SK-N-SH (cell line): Measurements from ENCODE around the gene LGI1. TPM values are rescaled to one million over a fixed set of nuclear protein-coding genes. Genes with fewer than 3 reads are reported as not detected.

Experiments
- CTCF ChIA-PET: fragments of 300-600, 350-600 bp; formaldehyde crosslinking; extraction: SDS; loops from one replicate; lab custom pipeline; 2021; lab: Yijun Ruan, JAX
- POLR2A ChIA-PET: fragments of 350-600 bp; sonication (Branson Sonifier 250); formaldehyde crosslinking; extraction: SDS; loops from one replicate; lab custom pipeline; 2020; ENCODE audit warnings: antibody characterized with exemption, inconsistent platforms; lab: Yijun Ruan, JAX
- DNase-seq: peaks from one replicate; pipeline ENCODE4 v3.0.0; 2012
- H2AFZ ChIP-seq: fragments of 200-600 bp; sonication (generic); 2 replicates; pipeline ENCODE4 v1.8.1; 2016; ENCODE audit warnings: antibody characterized with exemption, mild to moderate bottlenecking, low read depth
- H3F3A ChIP-seq: fragments of 200-600 bp; sonication (generic); replicated peaks from 2 replicates; pipeline ENCODE3; 2016; ENCODE audit warnings: antibody characterized with exemption, mild to moderate bottlenecking; ENCODE audit not compliant: insufficient read depth
- H3K27ac ChIP-seq, 2 experiments: fragments of 200-500 bp in 1 of 2; fragments of 200-600 bp in 1 of 2; sonication (Bioruptor generic) in 1 of 2; sonication (generic), shearing (Covaris generic) in 1 of 2; 2 replicates each; pipeline versions ENCODE4 v1.5.1 to v1.6.1; 2014 to 2016; ENCODE audit warnings: low read depth in 2 of 2, inconsistent platforms in 1 of 2, low read length in 1 of 2, mild to moderate bottlenecking in 1 of 2, mixed read lengths in 1 of 2
- H3K27me3 ChIP-seq: fragments of 200-600 bp; sonication (generic), shearing (Covaris generic); 2 replicates; pipeline ENCODE4 v1.6.1; 2016; ENCODE audit warnings: mixed run types; ENCODE audit not compliant: insufficient read depth
- H3K36me3 ChIP-seq, 2 experiments: fragments of 200-500 bp in 1 of 2; fragments of 200-600 bp in 1 of 2; sonication (Bioruptor generic) in 1 of 2; sonication (generic) in 1 of 2; replicated peaks in 1 of 2; 2 replicates each; pipeline versions ENCODE3 to v1.5.1; 2014 to 2016; ENCODE audit warnings: low read length in 1 of 2, mild to moderate bottlenecking in 1 of 2; ENCODE audit not compliant: insufficient read depth in 2 of 2, control insufficient read depth in 1 of 2
- H3K4me1 ChIP-seq, 2 experiments: fragments of 200-500 bp in 1 of 2; fragments of 200-600 bp in 1 of 2; sonication (Bioruptor generic) in 1 of 2; sonication (generic), shearing (Covaris generic) in 1 of 2; 2 replicates each; pipeline versions ENCODE4 v1.5.1 to v1.6.1; 2014 to 2016; ENCODE audit warnings: low read depth in 1 of 2, low read length in 1 of 2, mixed run types in 1 of 2; ENCODE audit not compliant: insufficient read depth in 2 of 2, control insufficient read depth in 1 of 2
- H3K4me2 ChIP-seq: fragments of 200-600 bp; sonication (generic), shearing (Covaris generic); 2 replicates; pipeline ENCODE4 v1.6.1; 2017; ENCODE audit warnings: mixed run types
- H3K4me3 ChIP-seq, 2 experiments: fragments of 200-500 bp in 1 of 2; fragments of 200-600 bp in 1 of 2; sonication (Bioruptor generic) in 1 of 2; sonication (generic), shearing (Covaris generic) in 1 of 2; 2 replicates each; pipeline versions ENCODE4 v1.5.1 to v1.8.1; 2014 to 2016; ENCODE audit warnings: low read depth in 2 of 2, inconsistent platforms in 1 of 2, low read length in 1 of 2, mild to moderate bottlenecking in 1 of 2, mixed read lengths in 1 of 2, moderate library complexity in 1 of 2
- H3K79me2 ChIP-seq: fragments of 200-600 bp; sonication (generic); 2 replicates; pipeline ENCODE4 v1.8.1; 2017; ENCODE audit warnings: mild to moderate bottlenecking; ENCODE audit not compliant: insufficient read depth
- H3K9ac ChIP-seq: fragments of 200-600 bp; sonication (generic); 2 replicates; pipeline ENCODE4 v1.6.1; 2017; ENCODE audit warnings: mixed run types
- H3K9me2 ChIP-seq: fragments of 200-600 bp; sonication (generic); 2 replicates; pipeline ENCODE4 v1.6.1; 2017; ENCODE audit warnings: mixed run types
- H3K9me3 ChIP-seq: fragments of 200-600 bp; sonication (generic); 2 replicates; pipeline ENCODE4 v1.6.1; 2017; ENCODE audit warnings: mixed run types, mild to moderate bottlenecking, moderate library complexity
- H4K20me1 ChIP-seq: fragments of 200-600 bp; sonication (generic); 2 replicates; pipeline ENCODE4 v1.6.1; 2017; ENCODE audit warnings: mild to moderate bottlenecking, mixed run types; ENCODE audit not compliant: insufficient read depth
- CHD2 ChIP-seq: fragments of 150-350 bp; IDR thresholded peaks from 2 replicates; pipeline ENCODE4 v1.6.1; 2018; ENCODE audit warnings: low read length; ENCODE audit not compliant: partially characterized antibody
- EP300 ChIP-seq, 2 experiments: IDR thresholded peaks; 2 replicates each; pipeline versions ENCODE4 v1.4.0 to v1.6.1; 2012; ENCODE audit warnings: borderline replicate concordance in 1 of 2, low read depth in 1 of 2, low read length in 1 of 2
- FOSL2 ChIP-seq: IDR thresholded peaks from 2 replicates; pipeline ENCODE4 v1.4.0; 2012; ENCODE audit warnings: low read depth, mild to moderate bottlenecking, moderate library complexity, borderline replicate concordance
- FOXJ3 ChIP-seq: sonication (generic); formaldehyde crosslinking; IDR thresholded peaks from 2 replicates; pipeline ENCODE4 v1.5.1; 2020; ENCODE audit warnings: mild to moderate bottlenecking, missing genetic modification reagents
- FOXM1 ChIP-seq: IDR thresholded peaks from 2 replicates; pipeline ENCODE4 v1.4.0; 2012; ENCODE audit warnings: low read depth, mild to moderate bottlenecking
- IRF3 ChIP-seq: fragments of 150-350 bp; IDR thresholded peaks from 2 replicates; pipeline ENCODE4 v1.6.1; 2016; ENCODE audit warnings: mild to moderate bottlenecking, low read depth, low read length
- NRF1 ChIP-seq: IDR thresholded peaks from 2 replicates; pipeline ENCODE4 v1.6.1; 2012; ENCODE audit warnings: low read depth, mild to moderate bottlenecking, low read length
- RAD21 ChIP-seq: IDR thresholded peaks from 2 replicates; pipeline ENCODE4 v1.6.1; 2012; ENCODE audit warnings: mild to moderate bottlenecking, low read length
- REST ChIP-seq: IDR thresholded peaks from 2 replicates; pipeline ENCODE4 v1.6.1; 2012; ENCODE audit warnings: mild to moderate bottlenecking, low read depth, low read length, moderate library complexity
- RFX5 ChIP-seq: IDR thresholded peaks from 2 replicates; pipeline ENCODE4 v1.6.1; 2012; ENCODE audit warnings: mild to moderate bottlenecking, improper control_type of control experiment, low read length
- SIN3A ChIP-seq: IDR thresholded peaks from 2 replicates; pipeline ENCODE4 v1.6.1; 2012; ENCODE audit warnings: low read depth, mild to moderate bottlenecking, low read length, moderate library complexity, borderline replicate concordance
- USF1 ChIP-seq: IDR thresholded peaks from 2 replicates; pipeline ENCODE4 v1.4.0; 2012; ENCODE audit warnings: low read depth, borderline replicate concordance
- YY1 ChIP-seq: IDR thresholded peaks from 2 replicates; pipeline ENCODE4 v1.4.0; 2012; ENCODE audit warnings: low read depth, mild to moderate bottlenecking
- WGBS: methylation state at CpG from one replicate; pipeline ENCODE4 v1.1.6; 2017; ENCODE audit warnings: low lambda C conversion rate; 5-methylcytosine and 5-hydroxymethylcytosine counted together
- polyA plus RNA-seq, 3 experiments: library from polyadenylated mRNA; depleted of rRNA; stranded (reverse); fragments of >200 nt; gene quantifications; 2 replicates each; pipeline ENCODE4 v1.2.3, GENCODE V29; 2012

Gene LGI1
- polyA plus RNA-seq, 1 of the 3 experiments (the other 2 are of a cell fraction), result 0.03 TPM

- H3K4me3 ChIP-seq, result no peak overlapping the region
- H4K20me1 ChIP-seq, result no peaks in the 10 kb centered on the region
- H3K27me3 ChIP-seq, result no peaks in the 10 kb centered on the region; the same call in 1 of the 2 replicates
- H3K27ac ChIP-seq, result no peak overlapping the region
- DNase-seq, result no peak
- no peaks in the 10 kb centered on the region for H3K9me2 ChIP-seq
- no peaks in the 10 kb centered on the region for H3K9me3 ChIP-seq
- POLR2A ChIA-PET, result no interaction called here
- H3K36me3 ChIP-seq, result no peaks in the 10 kb centered on the region
- H3K4me2 ChIP-seq, result no peak overlapping the region
- H3K79me2 ChIP-seq, result no peaks in the 10 kb centered on the region
- H3K9ac ChIP-seq, result no peak overlapping the region
- H3F3A ChIP-seq, result no peaks in the 10 kb centered on the region
- H2AFZ ChIP-seq, result no peak overlapping the region
- CTCF ChIA-PET, result interaction anchor here (1.0 to 2.1 kb wide), 4 partner anchors 30 to 296 kb away, joined by 3 to 7 read pairs (median 4); partner anchors contain the start of gene FRA10AC1
- TF ChIP-seq RAD21, result no peak
- TF ChIP-seq RFX5, result no peak
- no peak for TF ChIP-seq EP300 (IDR thresholded peaks at IDR 0.05; ENCODE audit: borderline replicate concordance in 1 of 2, low read depth in 1 of 2, low read length in 1 of 2)
- TF ChIP-seq CHD2, result no peak
- TF ChIP-seq FOXM1, result no peak
- no peak for TF ChIP-seq REST
- no peak for TF ChIP-seq YY1
- TF ChIP-seq FOSL2, result no peak
- no peak for TF ChIP-seq SIN3A
- no peak for TF ChIP-seq IRF3
- no peak for TF ChIP-seq NRF1
- no peak for TF ChIP-seq USF1
- TF ChIP-seq FOXJ3 (CRISPR knock-in tag), result no peak
- no peaks in the 10 kb centered on the region for H3K4me1 ChIP-seq
- 49% methylated on average over 2 of the region's 2 CpGs for WGBS
Measured at GRCh38 chr10:93807371-93807770, 49.6 kb downstream of the LGI1 start.
